Endothelial cell of hepatic sinusoid (primary cell): Measurements from ENCODE around the gene VPS8.

Source experiments
- in situ Hi-C: cut with HindIII; loops from 2 replicates; pipeline ENCODE4 v1.10.0; 2017; ENCODE audit warnings: low sequenced_read_pairs

The VPS8 gene

DNA sequence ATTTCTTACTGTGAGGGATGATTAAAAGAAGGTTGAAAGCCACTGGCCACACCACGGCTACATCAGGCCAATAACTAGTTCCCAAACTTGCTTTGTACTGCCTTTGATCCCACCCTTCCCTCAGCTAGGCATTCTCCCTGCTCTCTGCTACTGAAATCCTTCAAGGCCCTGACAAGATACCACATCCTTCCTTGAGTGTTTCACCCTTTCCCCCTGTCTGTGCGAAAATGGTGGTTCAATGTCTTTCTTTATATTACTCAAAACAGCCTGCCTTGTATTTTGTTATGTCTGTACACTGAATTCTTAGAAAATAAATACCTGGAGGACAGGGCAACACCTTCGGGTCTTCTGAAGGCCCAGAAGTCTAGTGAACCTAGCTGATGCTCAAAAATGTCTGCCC lies 932 bp upstream of the VPS8 start:
- in situ Hi-C loops: no loop called here

DNA sequence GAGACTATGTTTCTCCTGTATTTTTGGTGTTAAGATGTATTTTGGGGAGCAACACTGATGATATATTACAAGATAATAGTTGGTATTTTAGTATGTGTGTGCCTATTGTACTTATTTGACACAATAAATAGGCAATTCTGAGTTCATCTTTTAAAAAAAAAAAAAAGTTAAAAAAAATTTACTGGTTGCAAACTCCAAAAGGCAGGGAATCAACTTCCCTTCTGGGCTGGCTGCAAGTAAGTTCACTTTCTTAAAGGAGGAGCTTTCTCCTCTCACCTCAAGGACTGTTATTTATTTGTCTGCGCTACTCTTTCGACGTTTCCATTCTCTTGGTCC lies 335 bp upstream of the VPS8 start:
- in situ Hi-C loops: no loop called here

DNA sequence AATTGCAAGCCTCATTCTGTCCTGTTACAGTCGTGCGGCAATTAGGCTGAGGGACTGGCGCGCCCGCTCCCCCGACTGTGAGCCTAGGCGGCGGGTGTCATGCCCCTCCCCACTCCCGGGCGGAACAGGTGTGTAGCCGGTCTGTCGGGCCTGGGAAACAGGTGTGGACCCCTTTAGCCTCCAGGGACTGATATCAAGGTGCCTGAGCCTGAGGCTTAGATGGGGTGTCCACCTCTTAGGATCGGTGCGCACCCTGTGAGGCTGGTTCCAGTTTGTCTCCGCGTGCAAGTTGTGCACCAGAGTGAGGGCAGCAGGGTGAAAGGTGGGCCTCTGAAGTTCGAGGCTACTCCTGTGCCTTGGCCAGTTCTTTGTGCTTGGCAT lies 686 bp downstream of the VPS8 start:
- in situ Hi-C loops: no loop called here

DNA sequence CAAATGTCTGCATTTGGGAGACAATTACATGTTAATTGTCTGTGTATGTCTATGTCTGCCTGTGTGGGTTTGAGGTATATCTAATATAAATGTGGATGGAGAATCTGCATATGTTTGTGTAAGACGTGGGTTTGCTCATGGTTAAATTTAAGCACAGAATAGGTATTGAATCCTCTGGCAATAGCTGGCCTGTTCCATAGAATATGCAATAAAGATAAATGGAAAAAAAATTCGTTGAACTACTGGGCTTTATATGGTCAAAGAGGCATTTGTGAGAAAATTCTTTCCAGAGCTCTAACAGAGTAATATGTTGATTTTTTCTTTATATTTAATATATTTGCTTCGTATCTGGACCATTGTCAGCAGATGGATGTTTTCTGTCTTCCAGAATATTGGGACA lies 1.4 kb downstream of the VPS8 start:
- in situ Hi-C loops: no loop called here

DNA sequence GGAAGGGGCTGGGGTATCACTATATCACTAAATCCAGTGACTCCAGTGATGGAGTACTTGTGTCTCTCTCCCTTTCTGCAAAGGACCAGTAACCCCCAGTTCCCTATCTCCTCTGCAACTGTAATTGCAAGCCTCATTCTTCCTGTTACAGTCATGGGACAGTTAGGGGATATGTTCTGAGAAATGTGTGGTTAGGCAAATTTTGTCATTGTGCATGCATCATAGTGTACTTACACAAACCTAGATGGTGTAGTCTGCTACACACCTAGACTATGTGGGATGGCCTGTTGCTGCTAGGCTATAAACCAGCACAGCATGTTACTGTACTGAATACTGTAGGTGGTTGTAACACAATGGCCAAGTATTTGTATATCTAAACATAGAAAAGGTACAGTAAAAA lies 2.2 kb downstream of the VPS8 start:
- in situ Hi-C loops: no loop called here

DNA sequence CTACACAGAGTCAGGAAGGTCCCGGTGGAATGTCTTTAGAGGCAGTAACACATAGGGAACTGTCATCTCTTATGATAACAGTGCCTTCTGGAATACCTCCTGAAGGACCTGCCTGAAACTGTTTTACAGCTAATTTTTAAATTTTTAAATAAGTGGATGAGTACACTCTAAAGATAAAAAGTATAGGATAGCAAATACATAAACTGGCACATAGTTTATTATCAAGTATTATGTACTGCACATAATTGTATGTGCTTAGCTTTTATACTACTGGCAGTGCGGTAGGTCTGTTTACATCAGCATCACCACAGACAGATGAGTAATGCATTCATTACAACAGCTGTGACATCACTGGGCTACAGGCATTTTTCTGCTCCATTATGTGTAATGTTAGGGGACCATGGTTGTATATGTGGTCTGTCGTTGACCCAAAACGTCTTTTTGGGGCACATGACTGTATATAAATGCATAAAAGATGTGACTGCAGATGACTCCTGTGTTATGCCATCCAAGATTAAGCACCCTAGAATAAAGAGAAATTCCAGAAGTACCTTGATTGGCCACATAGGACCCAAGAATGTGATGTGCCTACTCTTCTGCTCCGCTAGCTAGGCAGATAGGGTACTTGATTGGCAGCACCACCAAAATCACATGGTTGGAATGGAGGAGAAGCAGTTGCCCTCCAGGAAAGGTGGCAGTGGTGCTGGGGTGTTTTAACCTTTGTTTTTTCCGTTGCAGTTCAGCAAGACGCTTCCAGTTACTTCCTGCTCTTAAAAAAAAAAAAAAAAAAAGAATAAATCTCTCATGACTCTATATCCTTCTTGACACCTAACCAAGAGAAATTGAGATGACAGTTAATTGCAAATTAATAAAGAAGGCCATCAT lies 3.3 kb downstream of the VPS8 start:
- in situ Hi-C loops: no loop called here

DNA sequence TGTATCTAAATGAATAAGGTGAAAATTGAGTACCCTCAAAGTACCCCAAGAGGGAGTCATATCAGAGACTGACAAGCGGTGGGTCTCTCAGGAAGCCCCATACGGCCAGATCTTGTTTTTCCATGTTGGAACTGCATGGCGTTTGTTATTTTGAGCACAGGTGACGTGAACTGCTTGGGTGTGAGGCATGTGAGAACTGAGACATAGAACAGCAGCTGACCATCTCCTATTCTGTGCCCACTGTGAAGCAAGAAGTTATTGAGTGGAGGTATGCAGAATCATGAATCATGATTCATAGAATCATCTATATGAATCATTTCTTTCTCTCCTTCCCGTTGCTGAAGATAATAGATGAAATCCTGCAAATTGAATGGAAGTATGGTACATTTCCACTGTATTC lies 4.6 kb downstream of the VPS8 start:
- in situ Hi-C loops: no loop called here

DNA sequence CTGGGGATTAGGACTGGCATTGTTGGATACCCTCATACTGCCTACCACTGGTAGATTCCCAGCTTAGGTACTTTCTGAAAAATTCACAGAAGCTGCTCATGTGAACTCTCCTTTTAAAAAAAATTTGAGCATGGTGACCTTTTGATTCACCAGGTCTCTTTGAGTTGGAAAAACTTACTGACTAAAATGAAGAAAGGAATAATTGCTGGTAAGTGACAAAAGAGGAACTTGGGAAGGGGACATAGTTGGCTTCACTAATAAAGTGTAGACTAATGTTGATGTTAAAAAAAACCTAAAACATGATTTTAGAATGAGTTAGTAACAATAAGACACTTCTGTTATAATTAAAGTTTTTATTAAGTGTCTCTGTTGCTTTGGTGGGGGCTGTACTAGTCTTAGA lies 8.6 kb downstream of the VPS8 start:
- in situ Hi-C loops: no loop called here

DNA sequence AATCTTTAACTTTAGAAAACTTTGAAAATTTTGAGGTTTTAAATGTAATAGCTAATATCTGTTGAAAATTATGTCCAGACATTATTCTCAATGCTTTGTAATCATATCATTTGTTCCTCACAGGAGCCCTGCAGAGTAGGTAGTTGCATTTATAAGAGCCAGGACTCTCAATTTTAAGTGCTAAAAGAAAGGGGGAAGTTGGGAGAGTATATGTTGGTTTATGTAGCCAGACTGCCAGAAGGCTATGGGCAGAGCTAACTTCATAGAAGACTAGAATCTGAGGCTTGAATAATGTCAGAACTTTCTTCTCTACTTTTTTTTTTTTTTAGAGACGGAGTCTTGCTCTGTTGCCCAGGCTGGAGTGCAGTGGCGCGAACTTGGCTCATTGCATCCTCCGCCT lies 9.1 kb downstream of the VPS8 start:
- in situ Hi-C loops: no loop called here

DNA sequence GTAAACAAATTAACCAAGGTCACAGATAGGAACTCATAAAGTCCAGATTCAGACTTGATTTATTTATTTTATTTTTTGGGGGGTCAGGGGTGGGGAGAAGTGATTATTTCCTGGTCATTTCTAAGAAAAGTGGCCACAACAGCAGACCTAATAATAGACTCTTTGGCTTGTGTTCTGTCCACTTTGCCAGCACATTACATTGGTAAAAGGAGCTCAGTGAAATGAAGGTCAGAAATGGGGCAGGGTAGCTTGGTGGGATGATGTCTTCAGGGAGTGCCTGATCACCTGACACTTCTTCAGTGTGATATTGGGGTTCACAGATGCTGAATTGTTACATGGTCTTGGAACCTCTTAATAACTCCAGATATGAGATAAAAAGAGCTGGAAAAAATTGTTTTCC lies 10.1 kb downstream of the VPS8 start:
- in situ Hi-C loops: no loop called here

DNA sequence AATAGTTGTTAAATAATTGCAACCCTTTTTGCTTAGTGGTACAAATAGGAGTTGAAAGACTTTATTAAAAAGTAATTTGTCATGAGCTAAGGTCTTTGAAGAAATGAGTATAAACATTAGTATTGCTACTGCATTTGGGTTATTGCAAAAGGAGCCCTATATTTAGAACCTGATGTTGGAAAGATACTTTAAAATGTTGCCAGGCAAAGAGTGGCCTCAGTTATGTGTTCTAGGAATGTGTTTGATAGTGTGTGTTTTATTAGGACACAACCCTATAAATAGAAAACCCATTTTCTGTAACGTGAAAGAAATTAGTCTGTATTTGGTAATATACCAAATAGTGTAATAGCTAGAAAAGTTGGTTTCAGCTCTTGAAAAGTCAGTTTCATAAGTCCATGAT lies 10.7 kb downstream of the VPS8 start:
- in situ Hi-C loops: no loop called here

DNA sequence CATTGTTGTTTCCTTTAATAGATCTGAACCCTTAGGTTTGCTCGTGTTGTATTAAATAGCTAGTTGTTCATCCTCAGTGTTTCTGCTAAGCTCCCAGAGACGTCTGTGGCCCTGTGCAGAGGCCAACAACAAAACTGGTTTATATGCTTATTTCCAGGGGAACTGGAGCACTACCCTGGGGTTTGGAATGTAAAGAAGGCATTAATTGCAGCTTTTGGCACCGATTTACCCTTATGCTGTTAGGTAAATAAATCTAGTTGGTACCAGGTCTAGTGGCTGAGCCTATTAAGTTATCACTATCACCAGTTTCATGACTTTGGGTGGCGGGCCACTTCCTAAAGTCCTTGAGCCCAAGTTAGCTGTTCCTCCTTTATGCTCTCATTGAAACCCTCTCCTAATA lies 12.0 kb downstream of the VPS8 start:
- in situ Hi-C loops: no loop called here

DNA sequence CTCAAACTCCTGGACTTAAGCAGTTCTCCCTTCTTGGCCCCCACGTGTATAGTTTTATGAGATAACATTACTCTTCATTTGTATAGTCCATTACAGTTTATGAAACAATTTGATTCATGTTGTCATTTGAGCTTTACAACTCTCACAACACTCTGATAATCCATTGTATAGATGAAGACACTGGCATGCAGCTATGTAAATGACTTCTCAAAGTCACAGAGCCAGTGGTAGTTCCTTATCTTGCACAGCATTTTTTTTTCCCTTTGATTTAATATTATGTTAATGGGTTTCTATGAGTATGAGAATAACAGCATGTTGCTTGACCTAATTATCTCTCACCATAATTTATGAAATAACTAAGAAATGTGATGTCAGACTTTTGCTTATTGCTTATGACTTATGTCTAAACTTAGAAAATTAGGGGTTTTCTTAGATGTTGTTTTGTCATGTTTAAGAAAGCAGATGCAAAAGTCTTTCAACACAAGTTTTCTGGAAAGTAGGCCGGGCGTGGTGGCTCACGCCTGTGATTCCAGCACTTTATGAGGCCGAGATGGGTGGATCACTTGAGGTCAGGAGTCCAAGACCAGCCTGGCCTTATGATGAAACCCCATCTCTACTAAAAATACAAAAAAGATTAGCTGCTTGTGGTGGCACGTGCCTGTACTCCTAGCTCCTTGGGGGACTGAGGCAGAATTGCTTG lies 13.3 kb downstream of the VPS8 start:
- in situ Hi-C loops: no loop called here

DNA sequence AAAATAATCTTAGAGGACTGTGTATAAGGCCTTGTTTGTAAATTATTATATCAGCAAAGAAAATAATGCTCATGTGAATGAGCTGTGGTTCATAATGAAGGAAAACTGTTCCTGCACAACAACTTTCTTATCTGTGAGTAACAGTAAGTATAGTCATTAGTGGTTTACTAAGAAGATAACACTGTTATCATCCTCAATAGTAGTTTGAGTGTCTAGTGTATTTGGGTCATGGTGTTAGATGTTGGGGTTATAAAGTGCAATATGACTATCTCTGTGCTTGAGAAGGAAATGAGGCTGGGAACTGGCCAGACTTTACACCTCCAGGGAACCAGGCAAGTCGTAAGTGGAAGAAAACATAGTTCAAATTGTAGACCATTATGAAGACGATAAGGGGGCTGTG lies 15.6 kb downstream of the VPS8 start:
- in situ Hi-C loops: no loop called here

DNA sequence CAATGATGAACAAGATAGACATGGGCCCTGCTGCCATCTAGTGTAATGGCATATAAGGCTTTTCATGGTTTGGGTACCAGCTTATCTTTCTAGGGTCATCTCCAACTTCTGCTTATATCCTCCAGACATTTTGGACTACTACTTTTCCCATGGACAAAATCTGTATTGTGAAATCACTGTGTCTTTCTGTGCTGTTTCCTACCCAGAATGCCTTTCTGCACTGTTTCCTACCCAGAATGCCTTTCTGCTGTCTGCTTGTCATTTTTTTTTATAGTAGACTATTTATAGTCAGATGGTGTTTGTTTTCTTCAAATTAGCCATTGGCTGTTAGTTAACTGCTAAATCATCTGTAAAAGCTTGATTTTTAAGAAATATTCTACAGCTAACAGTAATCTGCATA lies 20.1 kb downstream of the VPS8 start:
- in situ Hi-C loops: no loop called here

DNA sequence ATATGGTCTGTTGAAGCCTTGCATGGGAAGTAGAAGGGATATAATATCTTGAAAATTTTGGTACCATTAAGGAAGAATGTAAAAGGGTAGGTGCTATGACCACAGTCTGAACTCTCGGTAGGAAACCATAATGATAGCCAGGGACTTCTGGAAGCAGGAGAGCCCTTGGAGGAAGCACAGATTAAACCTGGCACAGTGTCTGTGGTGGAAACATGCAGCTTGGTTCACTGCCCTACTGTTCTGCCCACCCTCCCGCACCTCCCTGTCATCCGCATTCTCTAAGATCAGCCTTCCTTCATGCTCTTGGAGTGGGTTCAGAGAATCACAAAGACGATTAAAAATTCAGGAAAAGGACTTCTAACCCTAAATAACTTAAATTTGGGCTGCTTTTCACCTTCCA lies 20.9 kb downstream of the VPS8 start:
- in situ Hi-C loops: no loop called here

DNA sequence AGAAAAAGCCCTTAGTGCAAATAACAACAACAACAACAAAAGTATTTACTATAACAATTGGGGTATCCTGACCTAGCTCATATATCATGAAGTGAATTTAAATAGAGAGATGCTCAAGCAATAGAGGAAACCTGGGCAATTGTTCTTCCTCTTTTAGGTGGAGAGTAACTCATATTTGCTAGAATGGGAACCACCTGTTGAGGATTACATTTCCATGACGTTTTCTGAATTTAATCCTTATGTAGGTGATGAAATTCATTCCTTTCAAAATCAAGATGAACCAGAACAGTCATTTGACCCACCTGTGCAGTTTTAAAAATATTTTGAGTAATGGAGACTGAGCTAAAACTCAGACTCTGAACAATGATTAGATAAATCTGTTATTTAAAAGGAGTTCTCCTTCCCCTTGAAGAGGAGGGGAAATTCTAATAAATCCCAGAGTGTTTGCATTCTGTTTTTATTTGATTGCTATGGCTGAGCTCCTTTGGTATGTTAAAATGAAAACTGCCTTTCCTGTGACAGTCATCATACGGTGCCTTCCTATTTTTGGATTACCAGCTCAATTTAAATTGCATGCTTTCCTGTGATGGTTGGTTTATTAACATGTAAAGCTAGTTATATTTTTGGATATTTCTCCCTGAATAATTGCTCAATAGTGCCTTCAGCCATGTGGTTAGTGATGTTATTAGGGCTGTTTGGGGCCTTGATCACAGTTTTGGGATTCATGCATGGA lies 24.3 kb downstream of the VPS8 start:
- in situ Hi-C loops: no loop called here

DNA sequence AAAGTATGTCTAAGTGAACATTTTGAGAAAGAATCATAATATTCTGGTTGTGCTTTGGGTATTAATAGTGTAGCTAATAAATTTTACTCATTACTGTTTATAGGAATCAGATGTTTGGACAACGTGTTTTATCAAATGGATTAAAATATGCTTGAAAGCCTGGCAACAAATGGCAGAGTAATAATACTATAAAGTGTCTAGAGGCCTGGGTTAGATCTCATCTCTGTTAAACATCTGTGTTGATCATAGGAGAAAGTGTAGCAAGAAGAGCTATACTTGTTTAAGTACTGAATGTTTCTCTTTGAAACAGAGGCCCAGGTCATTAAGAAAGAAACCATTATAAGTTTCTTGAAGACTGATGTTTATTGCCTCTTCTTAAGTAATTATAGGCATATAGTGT lies 30.5 kb downstream of the VPS8 start:
- in situ Hi-C loops: no loop called here

DNA sequence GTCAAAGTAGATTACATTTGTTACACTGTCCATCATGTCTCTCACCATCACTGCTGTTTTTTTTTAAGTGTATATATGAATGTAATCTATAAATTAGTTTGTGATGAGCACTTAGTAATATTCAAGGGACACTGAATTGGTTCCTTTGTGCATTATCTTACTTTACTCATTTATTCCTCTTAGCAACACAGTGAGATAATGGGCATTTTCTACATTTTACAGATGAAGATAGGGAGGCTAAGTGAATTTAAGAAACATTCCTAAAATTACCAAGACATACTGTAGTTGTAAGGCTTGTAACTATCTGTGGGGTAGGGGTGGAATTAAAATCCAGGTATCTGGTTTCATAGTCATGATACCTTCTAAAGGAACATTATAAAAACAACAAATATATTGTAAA lies 33.9 kb downstream of the VPS8 start:
- in situ Hi-C loops: no loop called here

DNA sequence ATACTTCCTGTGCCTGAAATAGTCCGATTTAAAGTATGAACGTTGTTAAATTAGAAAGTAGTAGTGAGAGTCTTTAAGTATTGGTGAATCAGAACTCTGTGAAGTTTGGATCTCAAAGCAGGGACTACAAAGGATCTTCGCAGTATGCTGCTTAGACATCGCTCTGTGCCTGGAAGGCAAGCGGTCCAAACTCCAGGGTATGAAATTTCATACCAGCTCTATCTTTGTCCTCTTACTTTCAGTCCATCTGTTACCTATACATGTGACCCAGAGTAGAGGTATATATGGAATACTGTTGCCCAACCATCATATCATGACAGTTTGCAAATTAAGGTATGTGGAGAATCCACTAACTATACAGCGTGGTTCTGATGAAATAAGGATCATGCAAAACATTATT lies 34.5 kb downstream of the VPS8 start:
- in situ Hi-C loops: no loop called here

DNA sequence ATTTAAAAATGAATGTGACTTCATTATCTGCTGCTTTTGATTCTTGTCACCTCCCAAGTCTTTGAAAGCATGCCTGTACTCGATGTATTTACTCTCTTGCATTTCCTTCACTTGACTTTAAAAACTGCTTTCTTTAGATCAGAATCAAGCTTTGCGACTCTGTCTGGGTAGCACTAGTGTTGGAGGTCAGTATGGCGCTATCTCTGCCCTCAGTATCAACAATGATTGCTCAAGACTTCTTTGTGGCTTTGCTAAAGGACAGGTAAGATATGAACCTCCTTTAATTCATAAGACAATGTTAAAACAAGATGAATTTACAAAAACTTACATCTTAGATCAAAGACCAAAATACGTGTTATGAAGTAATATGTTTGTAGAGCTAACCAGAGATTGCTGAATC lies 37.0 kb downstream of the VPS8 start:
- in situ Hi-C loops: no loop called here

DNA sequence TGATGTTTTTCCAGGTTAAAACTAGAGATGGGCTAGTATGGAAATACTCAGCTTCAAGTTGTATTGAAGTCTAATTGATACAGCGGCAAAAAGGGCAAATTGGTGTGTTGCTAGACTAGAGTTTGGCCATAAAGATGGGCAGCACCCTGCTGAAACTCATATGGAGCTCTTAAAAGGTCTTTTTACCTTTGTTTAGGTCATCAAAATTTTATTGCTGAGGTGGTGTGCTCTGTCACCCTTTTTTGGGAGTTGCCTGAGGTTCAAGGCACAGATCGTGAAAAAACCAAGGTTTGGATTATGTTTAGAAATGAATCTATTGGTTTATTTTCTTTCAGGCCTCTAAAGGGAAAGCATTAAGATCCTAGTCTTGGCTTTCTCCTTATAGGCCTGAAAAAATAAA lies 38.2 kb downstream of the VPS8 start:
- in situ Hi-C loops: no loop called here
